GM12875 (cell line): ENCODE measurements around the gene GCK.

ENCODE experiments used
- H3K4me3 ChIP-seq: one replicate; pipeline ENCODE4 v1.5.1; 2011; ENCODE audit warnings: low read depth, low read length, control low read depth
- TF ChIP-seq, protein P1 (sequence below): IDR thresholded peaks from 2 replicates; pipeline ENCODE4 v1.5.1; 2011; ENCODE audit warnings: low read depth, mild to moderate bottlenecking, control low read depth, inconsistent platforms, low read length, moderate library complexity, borderline replicate concordance; ENCODE audit not compliant: insufficient read depth

Gene GCK

DNA sequence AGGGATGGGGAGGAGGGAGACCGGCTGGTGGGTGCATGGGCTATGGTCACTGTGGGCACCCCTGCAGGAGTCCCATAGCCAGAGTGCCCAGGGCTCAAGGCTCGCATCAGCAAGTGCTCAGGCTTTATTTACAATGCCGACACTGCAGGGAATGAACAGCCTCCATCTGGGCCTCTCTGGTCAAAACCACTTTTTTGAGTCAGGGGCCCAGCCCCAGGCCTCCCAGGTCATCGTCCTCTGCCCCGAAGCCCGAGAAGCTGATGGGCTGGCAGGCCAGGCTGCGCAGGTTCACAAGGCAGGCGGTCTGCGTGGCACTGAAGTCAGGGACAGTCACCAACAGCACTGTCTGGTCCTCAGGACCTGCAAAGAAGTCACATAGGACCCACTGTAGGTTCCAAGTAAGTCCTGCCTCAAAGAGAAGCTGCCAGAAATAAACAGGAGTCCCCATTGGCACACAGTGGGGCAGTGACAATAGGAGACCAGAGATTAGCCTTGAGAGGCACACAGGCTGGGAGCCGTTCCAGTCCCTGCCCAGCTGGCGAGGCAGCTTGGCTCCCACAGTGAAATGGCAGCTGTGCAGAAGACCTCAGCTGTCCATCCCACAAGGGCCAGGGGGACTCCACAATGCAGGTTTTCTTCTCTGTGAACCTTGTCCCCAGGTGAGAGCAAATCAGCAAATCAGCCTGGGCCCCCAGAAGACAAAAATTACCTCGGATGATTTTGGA lies 74.5 kb downstream of the GCK start:
- TF ChIP-seq, protein P1, sequence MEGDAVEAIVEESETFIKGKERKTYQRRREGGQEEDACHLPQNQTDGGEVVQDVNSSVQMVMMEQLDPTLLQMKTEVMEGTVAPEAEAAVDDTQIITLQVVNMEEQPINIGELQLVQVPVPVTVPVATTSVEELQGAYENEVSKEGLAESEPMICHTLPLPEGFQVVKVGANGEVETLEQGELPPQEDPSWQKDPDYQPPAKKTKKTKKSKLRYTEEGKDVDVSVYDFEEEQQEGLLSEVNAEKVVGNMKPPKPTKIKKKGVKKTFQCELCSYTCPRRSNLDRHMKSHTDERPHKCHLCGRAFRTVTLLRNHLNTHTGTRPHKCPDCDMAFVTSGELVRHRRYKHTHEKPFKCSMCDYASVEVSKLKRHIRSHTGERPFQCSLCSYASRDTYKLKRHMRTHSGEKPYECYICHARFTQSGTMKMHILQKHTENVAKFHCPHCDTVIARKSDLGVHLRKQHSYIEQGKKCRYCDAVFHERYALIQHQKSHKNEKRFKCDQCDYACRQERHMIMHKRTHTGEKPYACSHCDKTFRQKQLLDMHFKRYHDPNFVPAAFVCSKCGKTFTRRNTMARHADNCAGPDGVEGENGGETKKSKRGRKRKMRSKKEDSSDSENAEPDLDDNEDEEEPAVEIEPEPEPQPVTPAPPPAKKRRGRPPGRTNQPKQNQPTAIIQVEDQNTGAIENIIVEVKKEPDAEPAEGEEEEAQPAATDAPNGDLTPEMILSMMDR, result no peak
- no peak overlapping the region for H3K4me3 ChIP-seq

DNA sequence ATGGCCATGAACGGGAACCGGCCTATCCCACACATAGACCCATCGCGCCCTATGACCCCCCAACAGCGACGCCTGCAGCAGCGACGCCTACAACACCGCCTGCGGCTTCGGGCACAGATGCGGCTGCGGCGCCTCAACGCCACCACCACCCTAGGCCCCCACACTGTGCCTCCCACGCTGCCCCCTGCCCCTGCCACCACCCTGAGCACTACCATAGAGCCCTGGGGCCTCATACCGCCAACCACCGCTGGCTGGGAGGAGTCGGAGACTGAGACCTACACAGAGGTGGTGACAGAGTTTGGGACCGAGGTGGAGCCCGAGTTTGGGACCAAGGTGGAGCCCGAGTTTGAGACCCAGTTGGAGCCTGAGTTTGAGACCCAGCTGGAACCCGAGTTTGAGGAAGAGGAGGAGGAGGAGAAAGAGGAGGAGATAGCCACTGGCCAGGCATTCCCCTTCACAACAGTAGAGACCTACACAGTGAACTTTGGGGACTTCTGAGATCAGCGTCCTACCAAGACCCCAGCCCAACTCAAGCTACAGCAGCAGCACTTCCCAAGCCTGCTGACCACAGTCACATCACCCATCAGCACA lies 75.4 kb downstream of the GCK start:
- TF ChIP-seq, protein P1, result no peak
- no peak overlapping the region for H3K4me3 ChIP-seq

DNA sequence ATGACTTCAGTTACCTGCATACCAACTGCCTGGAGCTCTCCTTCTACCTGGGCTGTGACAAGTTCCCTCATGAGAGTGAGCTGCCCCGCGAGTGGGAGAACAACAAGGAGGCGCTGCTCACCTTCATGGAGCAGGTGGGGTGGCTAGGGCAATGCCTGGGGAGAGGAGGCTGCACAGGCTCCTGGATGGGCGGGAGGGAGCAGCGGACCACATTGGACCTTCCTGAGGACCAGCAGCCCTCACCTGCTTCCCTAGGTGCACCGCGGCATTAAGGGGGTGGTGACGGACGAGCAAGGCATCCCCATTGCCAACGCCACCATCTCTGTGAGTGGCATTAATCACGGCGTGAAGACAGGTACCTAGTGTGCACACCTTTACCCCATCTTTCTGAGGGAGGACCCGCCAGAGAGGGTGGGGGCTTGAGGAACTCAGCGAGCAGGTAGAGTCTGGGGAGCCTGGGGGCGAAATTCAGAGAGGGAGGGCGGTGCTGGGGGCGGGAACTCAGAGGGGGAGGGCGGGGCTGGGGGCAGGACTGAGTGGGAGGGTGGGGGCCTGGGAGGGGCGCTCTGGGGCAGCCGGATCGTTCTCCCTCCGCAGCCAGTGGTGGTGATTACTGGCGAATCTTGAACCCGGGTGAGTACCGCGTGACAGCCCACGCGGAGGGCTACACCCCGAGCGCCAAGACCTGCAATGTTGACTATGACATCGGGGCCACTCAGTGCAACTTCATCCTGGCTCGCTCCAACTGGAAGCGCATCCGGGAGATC lies 76.1 kb downstream of the GCK start:
- no peak overlapping the region for H3K4me3 ChIP-seq
- TF ChIP-seq, protein P1, result no peak

DNA sequence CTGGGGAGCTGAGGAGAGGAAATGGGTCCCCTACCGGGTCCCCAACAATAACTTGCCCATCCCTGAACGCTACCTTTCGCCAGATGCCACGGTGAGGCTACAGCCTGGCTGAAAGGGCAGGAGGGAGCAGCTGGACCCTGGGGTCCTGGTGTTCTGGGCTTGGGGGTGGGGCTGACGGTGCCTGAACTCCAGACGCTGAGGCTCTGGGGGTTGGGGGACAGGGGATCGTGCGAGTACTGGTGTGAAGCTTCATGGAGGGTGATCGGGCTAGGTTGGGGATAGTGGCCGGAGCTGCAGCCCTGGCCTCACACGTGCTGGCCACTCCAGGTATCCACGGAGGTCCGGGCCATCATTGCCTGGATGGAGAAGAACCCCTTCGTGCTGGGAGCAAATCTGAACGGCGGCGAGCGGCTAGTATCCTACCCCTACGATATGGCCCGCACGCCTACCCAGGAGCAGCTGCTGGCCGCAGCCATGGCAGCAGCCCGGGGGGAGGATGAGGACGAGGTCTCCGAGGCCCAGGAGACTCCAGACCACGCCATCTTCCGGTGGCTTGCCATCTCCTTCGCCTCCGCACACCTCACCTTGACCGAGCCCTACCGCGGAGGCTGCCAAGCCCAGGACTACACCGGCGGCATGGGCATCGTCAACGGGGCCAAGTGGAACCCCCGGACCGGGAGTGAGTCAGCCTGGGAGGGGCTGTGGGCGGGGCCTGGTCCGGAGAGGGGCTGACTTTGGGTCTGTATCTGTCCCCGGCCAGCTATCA lies 76.8 kb downstream of the GCK start:
- no peak overlapping the region for H3K4me3 ChIP-seq
- TF ChIP-seq, protein P1, result no peak

DNA sequence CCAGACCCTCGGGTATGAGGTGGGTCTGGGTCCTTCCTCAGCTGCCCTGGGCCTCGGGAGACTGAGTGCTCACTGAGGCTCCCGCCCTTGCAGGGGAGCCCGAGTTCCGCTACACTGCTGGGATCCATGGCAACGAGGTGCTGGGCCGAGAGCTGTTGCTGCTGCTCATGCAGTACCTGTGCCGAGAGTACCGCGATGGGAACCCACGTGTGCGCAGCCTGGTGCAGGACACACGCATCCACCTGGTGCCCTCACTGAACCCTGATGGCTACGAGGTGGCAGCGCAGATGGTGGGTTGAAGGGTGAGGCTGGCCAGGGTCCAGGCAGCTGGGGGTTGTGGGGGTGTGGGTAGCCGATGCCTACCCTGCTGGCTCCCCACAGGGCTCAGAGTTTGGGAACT lies 77.5 kb downstream of the GCK start:
- H3K4me3 ChIP-seq, result no peak overlapping the region
- TF ChIP-seq, protein P1, result no peak

DNA sequence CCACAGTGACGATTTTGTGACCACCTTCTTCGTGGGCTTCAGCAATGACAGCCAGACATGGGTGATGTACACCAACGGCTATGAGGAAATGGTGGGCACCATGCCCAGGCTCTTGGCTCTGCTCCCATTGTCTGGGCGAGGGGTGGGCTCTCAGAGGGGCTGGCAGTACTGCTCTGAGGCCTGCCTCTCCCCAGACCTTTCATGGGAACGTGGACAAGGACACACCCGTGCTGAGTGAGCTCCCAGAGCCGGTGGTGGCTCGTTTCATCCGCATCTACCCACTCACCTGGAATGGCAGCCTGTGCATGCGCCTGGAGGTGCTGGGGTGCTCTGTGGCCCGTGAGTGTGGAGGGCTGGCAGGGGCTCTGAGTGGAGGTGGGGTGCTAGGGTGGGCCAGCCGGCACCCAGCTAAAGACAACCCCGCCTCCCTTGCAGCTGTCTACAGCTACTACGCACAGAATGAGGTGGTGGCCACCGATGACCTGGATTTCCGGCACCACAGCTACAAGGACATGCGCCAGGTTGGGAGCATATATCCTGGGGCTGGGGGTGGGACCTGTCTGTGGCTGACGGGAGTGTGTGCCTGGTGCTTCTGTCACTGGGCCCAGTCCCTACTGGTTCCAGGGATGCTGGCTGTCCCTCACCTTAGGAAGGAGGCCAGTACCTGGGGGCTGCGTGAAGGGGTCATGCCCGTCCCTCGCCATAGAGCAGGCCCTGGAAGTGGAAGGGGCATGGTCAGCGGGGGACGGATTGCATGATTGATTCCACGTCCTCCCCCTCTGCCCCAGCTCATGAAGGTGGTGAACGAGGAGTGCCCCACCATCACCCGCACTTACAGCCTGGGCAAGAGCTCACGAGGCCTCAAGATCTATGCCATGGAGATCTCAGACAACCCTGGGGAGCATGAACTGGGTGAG lies 78.3 kb downstream of the GCK start:
- H3K4me3 ChIP-seq, result no peak overlapping the region
- TF ChIP-seq, protein P1, result no peak
